IPS DF 4.7 (cell line): ENCODE results near the gene PROSER2.

ENCODE experiments used
- DNase-seq: peaks from one replicate; pipeline ENCODE4 v3.0.0-alpha.2; 2013; ENCODE audit warnings: low spot score; ENCODE audit errors: extremely low read depth

Gene PROSER2

GRCh38 chr10:11866199-11866925 is 43.2 kb downstream of the PROSER2 start:
- no peak for DNase-seq

GRCh38 chr10:11869219-11869618 is 46.1 kb downstream of the PROSER2 start:
- no peak for DNase-seq

- no peak for DNase-seq
Observed at GRCh38 chr10:11869743-11870460, 46.7 kb downstream of the PROSER2 start.

GRCh38 chr10:11870461-11870780 is 47.3 kb downstream of the PROSER2 start:
- DNase-seq, result no peak

- no peak for DNase-seq
Observed at GRCh38 chr10:11870900-11871400, 47.8 kb downstream of the PROSER2 start.

- DNase-seq, result no peak
Observed at GRCh38 chr10:11871466-11871865, 48.3 kb downstream of the PROSER2 start.

GRCh38 chr10:11874568-11875493 is 51.7 kb downstream of the PROSER2 start:
- no peak for DNase-seq

GRCh38 chr10:11875494-11876281 is 52.5 kb downstream of the PROSER2 start:
- no peak for DNase-seq

GRCh38 chr10:11876324-11876723 is 53.2 kb downstream of the PROSER2 start:
- DNase-seq, result no peak

GRCh38 chr10:11876805-11877590 is 53.8 kb downstream of the PROSER2 start:
- DNase-seq, result no peak

- DNase-seq, result no peak
Observed at GRCh38 chr10:11877591-11877905, 54.4 kb downstream of the PROSER2 start.

GRCh38 chr10:11878776-11879175 is 55.6 kb downstream of the PROSER2 start:
- no peak for DNase-seq

- DNase-seq, result no peak
Observed at GRCh38 chr10:11879387-11880094, 56.4 kb downstream of the PROSER2 start.

- DNase-seq, result no peak
Observed at GRCh38 chr10:11880151-11881029, 57.2 kb downstream of the PROSER2 start.

- DNase-seq, result no peak
Observed at GRCh38 chr10:11881030-11881476, 57.9 kb downstream of the PROSER2 start.

- no peak for DNase-seq
Observed at GRCh38 chr10:11881477-11882417, 58.6 kb downstream of the PROSER2 start.

- no peak for DNase-seq
Observed at GRCh38 chr10:11882646-11883375, 59.7 kb downstream of the PROSER2 start.
